Measurements from ENCODE around the gene CHRNA9. TPM values are rescaled to one million over a fixed set of nuclear protein-coding genes. Genes with fewer than 3 reads are reported as not detected.
"Not testable (repeated sequence)": the region's sequence is repeated elsewhere in the genome, so short reads cannot be mapped to it uniquely, and the experiment has no call there.

Gene CHRNA9
- total and polyA plus RNA-seq, 2 experiments from 2014 or later, result 0.50 to 1.6 TPM

GRCh38 chr4:40380647-40381046 lies 45.5 kb downstream of the CHRNA9 start:
- Histone ChIP-seq H3K9me3 (ENCODE audit: low read depth) (no peaks in the 10 kb centered on the region), H2AFZ (no peak overlapping the region), H3K27me3 (no peaks in the 10 kb centered on the region), H3K4me2 (no peak overlapping the region), H3K4me1 (ENCODE audit: insufficient read depth) (peaks cover 5% of the 10 kb centered on the region), H3K9me2 (replicated peaks; ENCODE audit: insufficient read depth) (no peaks in the 10 kb centered on the region), H3K27ac (no peak overlapping the region), H3K4me3 (no peak overlapping the region), H3K79me2 (no peaks in the 10 kb centered on the region), H3K36me3 (replicated peaks; ENCODE audit: insufficient read depth, low read depth) (no peaks in the 10 kb centered on the region), H4K20me1 (ENCODE audit: insufficient read depth, poor library complexity, severe bottlenecking) (no peaks in the 10 kb centered on the region)
- 74% methylated on average over 5 of the region's 5 CpGs for WGBS (ENCODE audit: low lambda C conversion rate, missing lambda C conversion rate)
- no peak for DNase-seq (ENCODE audit: low spot score)
- no peak for TF ChIP-seq EZH2 (IDR thresholded peaks at IDR 0.05; ENCODE audit: borderline replicate concordance)
- TF ChIP-seq EZH2phosphoT487 (IDR thresholded peaks at IDR 0.05; ENCODE audit: low read depth, severe bottlenecking, unreplicated experiment), result no peak
- TF ChIP-seq CTCF (IDR thresholded peaks at IDR 0.05; ENCODE audit: poor library complexity), result no peak

- no peak overlapping the region for H3K4me2 ChIP-seq
- no peaks in the 10 kb centered on the region for H3K9me2 ChIP-seq (replicated peaks; ENCODE audit: insufficient read depth)
- no peaks in the 10 kb centered on the region for H3K27me3 ChIP-seq
- no peaks in the 10 kb centered on the region for H3K4me1 ChIP-seq (ENCODE audit: insufficient read depth)
- TF ChIP-seq CTCF (IDR thresholded peaks at IDR 0.05; ENCODE audit: poor library complexity), result no peak
- TF ChIP-seq EZH2 (IDR thresholded peaks at IDR 0.05; ENCODE audit: borderline replicate concordance), result no peak
- TF ChIP-seq EZH2phosphoT487 (IDR thresholded peaks at IDR 0.05; ENCODE audit: low read depth, severe bottlenecking, unreplicated experiment), result no peak
- no peaks in the 10 kb centered on the region for H4K20me1 ChIP-seq (ENCODE audit: insufficient read depth, poor library complexity, severe bottlenecking)
- 73% methylated on average over 6 of the region's 6 CpGs for WGBS (ENCODE audit: low lambda C conversion rate, missing lambda C conversion rate)
- H2AFZ ChIP-seq, result no peak overlapping the region
- no peaks in the 10 kb centered on the region for H3K36me3 ChIP-seq (replicated peaks; ENCODE audit: insufficient read depth, low read depth)
- no peaks in the 10 kb centered on the region for H3K9me3 ChIP-seq (ENCODE audit: low read depth)
- H3K79me2 ChIP-seq, result no peaks in the 10 kb centered on the region
- H3K4me3 ChIP-seq, result no peak overlapping the region
- no peak for DNase-seq (ENCODE audit: low spot score)
- no peak overlapping the region for H3K27ac ChIP-seq
These were observed 53.1 kb downstream of the CHRNA9 start for GRCh38 chr4:40388239-40388638.

GRCh38 chr4:40389986-40390385 lies 54.9 kb downstream of the CHRNA9 start:
- Histone ChIP-seq H3K9me3 (ENCODE audit: low read depth) (no peaks in the 10 kb centered on the region), H3K36me3 (replicated peaks; ENCODE audit: insufficient read depth, low read depth) (no peaks in the 10 kb centered on the region), H3K4me1 (ENCODE audit: insufficient read depth) (no peaks in the 10 kb centered on the region), H3K27ac (no peak overlapping the region), H3K27me3 (no peaks in the 10 kb centered on the region), H3K4me2 (no peak overlapping the region), H3K79me2 (no peaks in the 10 kb centered on the region), H3K9me2 (replicated peaks; ENCODE audit: insufficient read depth) (no peaks in the 10 kb centered on the region), H3K4me3 (no peak overlapping the region), H4K20me1 (ENCODE audit: insufficient read depth, poor library complexity, severe bottlenecking) (no peaks in the 10 kb centered on the region), H2AFZ (no peak overlapping the region)
- no peak for TF ChIP-seq EZH2phosphoT487 (IDR thresholded peaks at IDR 0.05; ENCODE audit: low read depth, severe bottlenecking, unreplicated experiment)
- TF ChIP-seq EZH2 (IDR thresholded peaks at IDR 0.05; ENCODE audit: borderline replicate concordance), result no peak
- TF ChIP-seq CTCF (IDR thresholded peaks at IDR 0.05; ENCODE audit: poor library complexity), result no peak
- DNase-seq (ENCODE audit: low spot score), result no peak
- 84% methylated on average over 4 of the region's 4 CpGs for WGBS (ENCODE audit: low lambda C conversion rate, missing lambda C conversion rate)

- not testable (repeated sequence) for H3K27me3 ChIP-seq; DNase-seq (ENCODE audit: low spot score); H2AFZ ChIP-seq; H3K27ac ChIP-seq; H3K79me2 ChIP-seq; H3K4me1 ChIP-seq (ENCODE audit: insufficient read depth); H4K20me1 ChIP-seq (ENCODE audit: insufficient read depth, poor library complexity, severe bottlenecking); H3K4me2 ChIP-seq; H3K9me2 ChIP-seq (replicated peaks; ENCODE audit: insufficient read depth); H3K36me3 ChIP-seq (replicated peaks; ENCODE audit: insufficient read depth, low read depth); H3K9me3 ChIP-seq (ENCODE audit: low read depth); H3K4me3 ChIP-seq
- 96% methylated on average over 9 of the region's 9 CpGs for WGBS (ENCODE audit: low lambda C conversion rate, missing lambda C conversion rate)
These were observed 57.1 kb downstream of the CHRNA9 start for GRCh38 chr4:40392241-40392640.
